Spleen (tissue), 7 donors: ENCODE measurements around the gene GPX7.

Experiments used
- POLR2AphosphoS5 ChIP-seq, 3 donors: sonication (generic); formaldehyde crosslinking; IDR thresholded peaks; one replicate each; pipeline ENCODE4 v1.5.1; 2017; ENCODE audit warnings: antibody characterized with exemption in 3 of 3
- TF ChIP-seq, protein P1 (sequence below), 11 experiments: fragments of 200-600 bp in 7 of 11; fragments of 450-650 bp in 4 of 11; sonication (generic) in 4 of 11; IDR thresholded peaks in 8 of 11; conservative IDR thresholded peaks in 3 of 11; 1 replicate in 7 of 11; 2 replicates in 4 of 11; pipeline versions ENCODE4 v1.4.0 to v1.8.0; 2016 to 2021; ENCODE audit warnings: antibody characterized with exemption in 11 of 11, inconsistent platforms in 4 of 11, mild to moderate bottlenecking in 1 of 11
- donor health status: DM: no; HTN: no; CAD: no; lungs with moderate emphysema.
- donor health status: DM: no; HTN: no; CAD: no.
- donor health status: DM: no; HTN: no; CAD: no.

DNA sequence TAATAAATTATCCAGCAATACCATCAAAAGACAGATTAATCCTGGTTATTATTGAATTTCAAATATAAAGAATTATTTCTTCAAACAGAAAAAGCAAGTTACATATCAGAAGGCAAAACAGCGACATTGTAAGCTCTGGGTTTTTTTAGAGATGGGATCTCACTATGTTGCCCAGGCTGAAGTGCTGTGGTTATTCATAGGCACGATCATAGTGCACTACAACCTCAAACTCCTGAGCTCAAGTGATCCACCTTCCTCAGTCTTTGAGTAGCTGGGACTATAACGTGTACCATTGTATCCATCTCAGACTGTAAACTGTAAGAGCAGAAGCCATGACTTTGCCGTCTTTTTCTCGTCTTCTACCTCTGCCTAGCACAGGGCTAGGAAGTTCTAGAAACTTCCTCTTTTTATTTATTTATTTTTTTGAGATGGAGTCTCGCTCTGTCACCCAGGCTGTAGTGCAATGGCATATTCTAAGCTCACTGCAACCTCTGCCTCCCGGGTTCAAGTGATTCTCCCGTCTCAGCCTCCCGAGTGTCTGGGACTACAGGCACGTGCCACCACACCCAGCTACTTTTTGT, 20.0 kb upstream of the GPX7 start:
- TF ChIP-seq POLR2AphosphoS5 (IDR thresholded peaks at IDR 0.05), result no peak
- TF ChIP-seq, protein P1, sequence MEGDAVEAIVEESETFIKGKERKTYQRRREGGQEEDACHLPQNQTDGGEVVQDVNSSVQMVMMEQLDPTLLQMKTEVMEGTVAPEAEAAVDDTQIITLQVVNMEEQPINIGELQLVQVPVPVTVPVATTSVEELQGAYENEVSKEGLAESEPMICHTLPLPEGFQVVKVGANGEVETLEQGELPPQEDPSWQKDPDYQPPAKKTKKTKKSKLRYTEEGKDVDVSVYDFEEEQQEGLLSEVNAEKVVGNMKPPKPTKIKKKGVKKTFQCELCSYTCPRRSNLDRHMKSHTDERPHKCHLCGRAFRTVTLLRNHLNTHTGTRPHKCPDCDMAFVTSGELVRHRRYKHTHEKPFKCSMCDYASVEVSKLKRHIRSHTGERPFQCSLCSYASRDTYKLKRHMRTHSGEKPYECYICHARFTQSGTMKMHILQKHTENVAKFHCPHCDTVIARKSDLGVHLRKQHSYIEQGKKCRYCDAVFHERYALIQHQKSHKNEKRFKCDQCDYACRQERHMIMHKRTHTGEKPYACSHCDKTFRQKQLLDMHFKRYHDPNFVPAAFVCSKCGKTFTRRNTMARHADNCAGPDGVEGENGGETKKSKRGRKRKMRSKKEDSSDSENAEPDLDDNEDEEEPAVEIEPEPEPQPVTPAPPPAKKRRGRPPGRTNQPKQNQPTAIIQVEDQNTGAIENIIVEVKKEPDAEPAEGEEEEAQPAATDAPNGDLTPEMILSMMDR (IDR thresholded peaks at IDR 0.05 in 8 of 11, conservative IDR thresholded peaks at IDR 0.05 in 3 of 11), result no peak
